HG02938 (cell line): Measurements from ENCODE around the gene NUP37.
"Not testable (repeated sequence)": the region's sequence is repeated elsewhere in the genome, so short reads cannot be mapped to it uniquely, and the experiment has no call there.

Source experiments
- ATAC-seq: cut with Tn5 transposase; IDR thresholded peaks from one replicate; pipeline ENCODE4 v1.9.1; 2021; ENCODE audit warnings: mild to moderate bottlenecking, moderate library complexity; ENCODE audit not compliant: unreplicated experiment

Gene NUP37

GRCh38 chr12:102093319-102093718 is 26.6 kb downstream of the NUP37 start:
- no peak for ATAC-seq

- not testable (repeated sequence) for ATAC-seq
Measured at GRCh38 chr12:102089228-102089835, 30.6 kb downstream of the NUP37 start.

- ATAC-seq = no peak
Measured at GRCh38 chr12:102080842-102081241, 39.1 kb downstream of the NUP37 start.

GRCh38 chr12:102072092-102072491 is 47.8 kb downstream of the NUP37 start:
- not testable (repeated sequence) for ATAC-seq

- no peak for ATAC-seq
Measured at GRCh38 chr12:102069707-102070106, 50.2 kb downstream of the NUP37 start.

- no peak for ATAC-seq
Measured at GRCh38 chr12:102067574-102068258, 52.2 kb downstream of the NUP37 start.

- no peak for ATAC-seq
Measured at GRCh38 chr12:102064476-102064875, 55.4 kb downstream of the NUP37 start.

- no peak for ATAC-seq
Measured at GRCh38 chr12:102063069-102063468, 56.8 kb downstream of the NUP37 start.

GRCh38 chr12:102062419-102062806 is 57.5 kb downstream of the NUP37 start:
- ATAC-seq = no peak

GRCh38 chr12:102061560-102062418 is 58.1 kb downstream of the NUP37 start, which contains the start of gene WASHC3:
TSS of gene WASHC3 (minus strand) at chr12:102061991. CDS start at chr12:102061962, 29 bp downstream.
- peak; percentile 89 for ATAC-seq

GRCh38 chr12:102061096-102061559 is 58.8 kb downstream of the NUP37 start:
- peak; percentile 38 for ATAC-seq

GRCh38 chr12:102059343-102059742 is 60.6 kb downstream of the NUP37 start:
- no peak for ATAC-seq

GRCh38 chr12:102054345-102054744 is 65.6 kb downstream of the NUP37 start:
- ATAC-seq = no peak

GRCh38 chr12:102053062-102053349 is 66.9 kb downstream of the NUP37 start:
- no peak for ATAC-seq

GRCh38 chr12:102052192-102053061 is 67.5 kb downstream of the NUP37 start:
- no peak for ATAC-seq

- no peak for ATAC-seq
Measured at GRCh38 chr12:102051431-102051965, 68.4 kb downstream of the NUP37 start.

GRCh38 chr12:102050660-102051430 is 69.1 kb downstream of the NUP37 start:
- ATAC-seq = no peak

GRCh38 chr12:102043928-102044327 is 76.0 kb downstream of the NUP37 start:
- peak; percentile 85 for ATAC-seq

- no peak for ATAC-seq
Measured at GRCh38 chr12:102033991-102034745, 85.7 kb downstream of the NUP37 start.
